Frontal cortex (tissue), 4 donors: ENCODE results near the gene OGFR. TPM values are rescaled to one million over a fixed set of nuclear protein-coding genes. Genes with fewer than 3 reads are reported as not detected.
"Not testable (repeated sequence)": the region's sequence is repeated elsewhere in the genome, so short reads cannot be mapped to it uniquely, and the experiment has no call there.

Source experiments
- DNase-seq, 2 donors: peaks; one replicate each; pipeline ENCODE4 v3.0.0; 2012; ENCODE audit warnings: low spot score in 2 of 2
- FAIRE-seq: peaks from 2 replicates; lab custom pipeline; 2012; peaks lifted over from hg19 to GRCh38; lab: Jason Lieb, UNC
- total RNA-seq: library from RNA; depleted of rRNA; stranded (reverse); fragments of >200 nt; gene quantifications from one replicate; pipeline ENCODE4 v1.2.3, GENCODE V29; 2014
- donor health status: control.
- donor health status: control.
- donor health status: control.

OGFR gene
- total RNA-seq, 1 donor from 2014 or later = 24.1 TPM

- FAIRE-seq = no peak
These were observed 27.7 kb downstream of the OGFR start for GRCh38 chr20:62832212-62832922.

GRCh38 chr20:62832951-62833391 is 28.3 kb downstream of the OGFR start:
- DNase-seq = no peak
- no peak for FAIRE-seq

More at GRCh38 chr20:62832212-62832922, 27.7 kb downstream of the OGFR start:
- DNase-seq = no peak

- FAIRE-seq (no peak), DNase-seq (no peak)
These were observed 30.5 kb downstream of the OGFR start for GRCh38 chr20:62834967-62835730.

- no peak for DNase-seq
- FAIRE-seq = no peak
These were observed 31.6 kb downstream of the OGFR start for GRCh38 chr20:62835931-62836861.

GRCh38 chr20:62836967-62837490 is 32.4 kb downstream of the OGFR start:
- FAIRE-seq = no peak

GRCh38 chr20:62837790-62838127 is 33.1 kb downstream of the OGFR start:
- DNase-seq (no peak), FAIRE-seq (no peak)

More at GRCh38 chr20:62836967-62837490, 32.4 kb downstream of the OGFR start:
- DNase-seq = no peak

GRCh38 chr20:62838128-62838891 is 33.7 kb downstream of the OGFR start:
- FAIRE-seq = no peak
- no peak for DNase-seq

GRCh38 chr20:62839261-62839660 is 34.6 kb downstream of the OGFR start:
- no peak for DNase-seq
- FAIRE-seq = no peak

GRCh38 chr20:62839816-62840215 is 35.2 kb downstream of the OGFR start:
- FAIRE-seq (no peak), DNase-seq (no peak)

- DNase-seq (no peak), FAIRE-seq (no peak)
These were observed 35.9 kb downstream of the OGFR start for GRCh38 chr20:62840244-62841197.

- no peak for FAIRE-seq
- no peak for DNase-seq
These were observed 37.1 kb downstream of the OGFR start for GRCh38 chr20:62841705-62842212.

- DNase-seq (no peak), FAIRE-seq (no peak)
These were observed 39.0 kb downstream of the OGFR start for GRCh38 chr20:62843656-62844055.

GRCh38 chr20:62844182-62844581 is 39.5 kb downstream of the OGFR start:
- FAIRE-seq = no peak

GRCh38 chr20:62845416-62846160 is 41.0 kb downstream of the OGFR start:
- FAIRE-seq (no peak), DNase-seq (no peak)

More at GRCh38 chr20:62844182-62844581, 39.5 kb downstream of the OGFR start:
- no peak for DNase-seq

GRCh38 chr20:62846166-62846890 is 41.7 kb downstream of the OGFR start:
- FAIRE-seq = no peak
- no peak for DNase-seq

- FAIRE-seq = not testable (repeated sequence)
These were observed 44.3 kb downstream of the OGFR start for GRCh38 chr20:62848917-62849316.

GRCh38 chr20:62849431-62849830 is 44.8 kb downstream of the OGFR start:
- FAIRE-seq = no peak

More at GRCh38 chr20:62848917-62849316, 44.3 kb downstream of the OGFR start:
- DNase-seq = not testable (repeated sequence)

More at GRCh38 chr20:62849431-62849830, 44.8 kb downstream of the OGFR start:
- no peak for DNase-seq
